GM12865 (cell line): Measurements from ENCODE around the gene C1orf159.

ENCODE experiments used
- DNase-seq: peaks from one replicate; pipeline ENCODE4 v3.0.0; 2010; ENCODE audit warnings: low read depth
- H3K4me3 ChIP-seq: 2 replicates; pipeline ENCODE4 v1.5.1; 2011; ENCODE audit warnings: mild to moderate bottlenecking, low read depth, low read length, control low read depth
- CTCF ChIP-seq: IDR thresholded peaks from 2 replicates; pipeline ENCODE4 v1.5.1; 2011; ENCODE audit warnings: low read length, control low read depth, low read depth, inconsistent platforms; ENCODE audit not compliant: insufficient read depth; ENCODE audit errors: missing control alignments

Gene C1orf159

GRCh38 chr1:1085171-1085841 is 30.6 kb downstream of the C1orf159 start:
- no peak for TF ChIP-seq CTCF
- no peak overlapping the region for H3K4me3 ChIP-seq
- no peak for DNase-seq

GRCh38 chr1:1084372-1085170 is 31.3 kb downstream of the C1orf159 start:
- DNase-seq, result no peak
- H3K4me3 ChIP-seq, result no peak overlapping the region
- no peak for TF ChIP-seq CTCF

- no peak for TF ChIP-seq CTCF
- no peak for DNase-seq
- no peak overlapping the region for H3K4me3 ChIP-seq
Observed at GRCh38 chr1:1083416-1084371, 32.2 kb downstream of the C1orf159 start.

GRCh38 chr1:1082776-1083415 is 33.0 kb downstream of the C1orf159 start:
- no peak for DNase-seq
- no peak overlapping the region for H3K4me3 ChIP-seq
- TF ChIP-seq CTCF, result no peak

GRCh38 chr1:1082239-1082775 is 33.6 kb downstream of the C1orf159 start:
- no peak for TF ChIP-seq CTCF
- DNase-seq, result no peak
- H3K4me3 ChIP-seq, result no peak overlapping the region
